Renal cortex interstitium (tissue), 15 donors: ENCODE data around the gene C6orf163. TPM values are rescaled to one million over a fixed set of nuclear protein-coding genes. Genes with fewer than 3 reads are reported as not detected.
"Not testable (repeated sequence)": the region's sequence is repeated elsewhere in the genome, so short reads cannot be mapped to it uniquely, and the experiment has no call there.

ENCODE experiments used
- DNase-seq, 11 donors: peaks; one replicate each; pipeline ENCODE4 v3.0.0-alpha.2; 2013; ENCODE audit warnings: low read depth in 9 of 11, low spot score in 4 of 11; ENCODE audit errors: extremely low read depth in 1 of 11
- long read RNA-seq, 16 experiments: transcript quantifications; one replicate each; lab custom pipeline, GENCODE V29; 2026
- polyA plus RNA-seq, 3 donors: library from polyadenylated mRNA; unstranded; fragments of 120-200 nt; gene quantifications; one replicate each; pipeline ENCODE4 v1.2.1, GENCODE V29; 2013; ENCODE audit not compliant: insufficient read length in 3 of 3

The C6orf163 gene
- 1 to 10 TPM; 2.7 to 7.5 (median 3.0) TPM for polyA plus RNA-seq
- long read RNA-seq, donor 1: 0 reads
- long read RNA-seq, donor 2: 0 reads
- long read RNA-seq, donor 3: 0 reads
- long read RNA-seq, donor 4: 0 reads
- long read RNA-seq, donor 5: 0 reads
- long read RNA-seq, donor 6, partial matches to known transcripts: 0 of 1 reads
- long read RNA-seq, donor 6, other reads (novel, unspliced or antisense): 0 of 1 reads
- long read RNA-seq, donor 7: 0 reads
- long read RNA-seq, donor 8: 0 reads
- long read RNA-seq, donor 9: 0 reads
- long read RNA-seq, donor 10: 0 reads
- long read RNA-seq, donor 11: 0 reads
- long read RNA-seq, donor 12: 0 reads
- long read RNA-seq, donor 13: 0 reads
- long read RNA-seq, donor 14: 0 reads
- long read RNA-seq, donor 15: 0 reads
- long read RNA-seq, donor 16, partial matches to known transcripts: 0 of 1 reads
- long read RNA-seq, donor 16, other reads (novel, unspliced or antisense): 0 of 1 reads

DNA sequence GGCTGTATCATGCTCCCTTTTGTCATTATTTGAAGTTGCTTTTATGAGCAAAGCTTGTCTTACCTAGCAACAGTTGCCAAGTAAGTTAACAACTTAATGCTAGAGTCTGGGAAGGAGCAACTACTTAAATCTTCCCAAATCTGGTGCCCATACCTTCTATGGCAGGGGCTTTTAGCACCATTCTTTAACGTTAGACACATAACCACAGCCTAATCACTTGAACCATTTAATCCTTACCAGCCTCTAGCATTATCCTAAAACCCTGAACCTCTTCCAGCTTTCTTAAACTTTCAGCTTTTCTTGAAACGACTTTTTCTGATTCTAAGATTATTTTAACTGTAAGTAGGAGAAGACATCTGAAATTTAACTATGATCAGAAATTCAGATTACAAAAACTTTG is at the start of gene C6orf163:
TSS of gene C6orf163 (plus strand) at position 83 of the 400 bp plus-strand sequence. CDS start at position 370, 287 bp downstream.
- no peak for DNase-seq

DNA sequence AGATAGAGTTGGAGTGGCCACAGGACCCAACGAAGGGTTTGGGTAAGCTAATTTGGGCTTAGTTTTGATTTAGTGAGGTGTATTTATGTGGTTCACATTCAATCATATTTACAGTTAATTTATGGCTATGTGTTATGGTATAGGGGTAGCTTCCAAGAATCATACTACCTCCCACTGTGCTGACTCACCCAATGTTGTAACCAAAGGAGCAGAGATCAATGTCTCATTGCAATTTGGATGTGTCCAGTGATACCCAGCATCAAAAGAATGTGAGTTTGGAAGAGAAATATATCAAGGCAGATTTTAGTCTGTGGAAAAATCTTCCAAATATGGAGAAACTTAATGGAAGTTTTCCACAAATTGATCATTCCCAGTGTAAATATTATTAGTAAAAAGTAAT is 47.5 kb upstream of the C6orf163 start:
- no peak for DNase-seq

DNA sequence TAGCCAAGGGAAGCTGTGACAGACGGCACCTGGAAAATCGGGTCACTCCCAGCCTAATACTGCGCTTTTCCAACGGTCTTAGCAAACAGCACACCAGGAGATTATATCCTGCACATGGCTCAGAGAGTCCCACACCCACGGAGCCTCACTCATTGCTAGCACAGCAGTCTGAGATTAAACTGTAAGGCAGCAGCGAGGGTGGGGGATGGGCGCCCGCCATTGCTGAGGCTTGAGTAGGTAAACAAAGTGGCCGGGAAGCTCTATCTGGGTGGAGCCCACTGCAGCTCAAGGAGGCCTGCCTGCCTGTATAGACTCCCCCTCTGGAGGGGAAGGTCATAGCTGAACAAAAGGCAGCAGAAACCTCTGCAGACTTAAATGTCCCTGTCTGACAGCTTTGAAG is 43.3 kb upstream of the C6orf163 start:
- not testable (repeated sequence) for DNase-seq

DNA sequence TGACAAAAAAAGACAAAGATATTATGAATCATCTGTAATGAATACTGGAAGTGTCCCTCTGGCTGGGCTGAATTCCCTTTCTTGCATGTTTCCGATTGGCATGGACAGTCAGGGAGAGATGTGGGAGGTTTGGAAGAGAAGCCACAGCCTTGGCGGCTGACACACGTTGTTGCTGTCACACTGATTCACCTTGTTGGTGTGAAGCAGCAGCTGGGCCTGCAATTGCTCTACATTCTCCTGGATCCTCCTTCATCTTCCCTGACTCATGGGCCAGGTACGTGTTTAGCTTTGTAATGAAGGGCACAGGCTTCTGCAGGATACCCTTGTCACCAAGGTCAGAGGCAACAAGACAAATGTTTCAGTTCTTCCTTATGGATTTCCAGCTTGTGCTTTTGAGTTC is 35.6 kb upstream of the C6orf163 start:
- no peak for DNase-seq

DNA sequence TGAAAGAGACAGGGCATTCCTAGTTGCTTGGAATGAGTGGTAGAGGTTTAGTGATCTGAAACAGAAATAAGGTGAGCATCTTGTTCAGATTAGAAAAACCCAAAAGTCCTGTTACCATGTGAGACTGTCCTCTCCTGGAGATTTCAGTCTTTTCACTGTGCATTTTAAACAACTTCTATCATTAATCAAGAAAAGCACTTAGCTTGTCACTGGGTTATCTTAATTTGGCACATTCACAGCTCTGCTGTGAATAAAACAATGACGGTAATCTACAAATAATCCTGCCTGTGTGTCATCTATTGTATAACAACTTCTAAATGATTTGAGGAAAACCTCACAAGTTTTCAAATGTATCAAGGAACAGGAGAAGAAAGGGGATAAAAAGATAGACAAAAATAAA is 31.8 kb upstream of the C6orf163 start:
- no peak for DNase-seq

DNA sequence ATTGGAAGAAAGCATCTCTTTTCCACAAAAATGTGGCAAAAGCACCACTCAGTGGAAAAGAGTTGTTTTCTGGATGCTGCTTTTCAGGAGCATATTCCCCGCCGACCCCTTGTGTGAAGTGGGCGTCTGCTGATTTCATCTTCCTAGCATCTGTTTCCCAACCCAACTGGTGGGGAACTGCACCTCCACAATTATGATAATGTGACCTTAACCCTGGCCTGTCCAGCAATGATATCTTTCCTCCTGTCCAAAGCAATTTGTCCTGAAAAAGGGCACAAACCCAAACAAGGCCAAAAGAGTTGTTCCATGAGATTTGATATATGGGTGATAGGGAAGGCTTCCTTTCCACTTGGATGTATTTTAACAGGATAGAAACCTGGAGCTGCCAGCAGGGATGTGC is 29.5 kb upstream of the C6orf163 start:
- no peak for DNase-seq

DNA sequence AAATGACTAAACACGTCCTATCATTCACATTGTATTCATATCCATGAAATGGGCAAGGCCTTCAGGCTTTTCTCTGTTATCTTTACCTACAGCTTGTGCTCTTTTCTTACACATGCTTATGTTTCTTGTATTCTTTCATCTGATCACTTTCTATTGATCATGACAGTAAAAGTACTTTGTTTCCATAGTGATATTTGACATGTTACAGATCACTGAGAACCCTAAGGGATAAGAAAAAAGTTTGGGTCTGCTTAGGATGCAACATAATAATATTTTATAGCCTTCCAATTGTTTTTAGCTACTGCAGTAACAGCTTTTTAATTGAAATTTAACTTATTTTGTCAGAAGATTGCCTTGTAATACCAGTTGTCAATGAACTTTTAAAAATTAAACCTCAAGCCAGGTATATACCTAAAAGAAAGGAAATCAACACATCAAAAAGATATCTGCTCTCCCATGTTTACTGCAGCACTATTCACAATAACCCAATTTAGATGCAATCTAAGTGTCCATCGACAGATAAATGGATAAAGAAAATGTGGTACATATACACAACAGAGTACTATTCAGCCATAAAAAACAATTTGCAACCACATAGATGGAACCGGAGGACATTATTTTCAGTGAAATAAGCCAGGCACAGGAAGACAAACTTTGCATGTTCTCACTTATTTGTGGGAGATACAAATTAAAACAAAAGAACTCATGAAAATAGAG is 25.2 kb upstream of the C6orf163 start:
- DNase-seq: no peak

DNA sequence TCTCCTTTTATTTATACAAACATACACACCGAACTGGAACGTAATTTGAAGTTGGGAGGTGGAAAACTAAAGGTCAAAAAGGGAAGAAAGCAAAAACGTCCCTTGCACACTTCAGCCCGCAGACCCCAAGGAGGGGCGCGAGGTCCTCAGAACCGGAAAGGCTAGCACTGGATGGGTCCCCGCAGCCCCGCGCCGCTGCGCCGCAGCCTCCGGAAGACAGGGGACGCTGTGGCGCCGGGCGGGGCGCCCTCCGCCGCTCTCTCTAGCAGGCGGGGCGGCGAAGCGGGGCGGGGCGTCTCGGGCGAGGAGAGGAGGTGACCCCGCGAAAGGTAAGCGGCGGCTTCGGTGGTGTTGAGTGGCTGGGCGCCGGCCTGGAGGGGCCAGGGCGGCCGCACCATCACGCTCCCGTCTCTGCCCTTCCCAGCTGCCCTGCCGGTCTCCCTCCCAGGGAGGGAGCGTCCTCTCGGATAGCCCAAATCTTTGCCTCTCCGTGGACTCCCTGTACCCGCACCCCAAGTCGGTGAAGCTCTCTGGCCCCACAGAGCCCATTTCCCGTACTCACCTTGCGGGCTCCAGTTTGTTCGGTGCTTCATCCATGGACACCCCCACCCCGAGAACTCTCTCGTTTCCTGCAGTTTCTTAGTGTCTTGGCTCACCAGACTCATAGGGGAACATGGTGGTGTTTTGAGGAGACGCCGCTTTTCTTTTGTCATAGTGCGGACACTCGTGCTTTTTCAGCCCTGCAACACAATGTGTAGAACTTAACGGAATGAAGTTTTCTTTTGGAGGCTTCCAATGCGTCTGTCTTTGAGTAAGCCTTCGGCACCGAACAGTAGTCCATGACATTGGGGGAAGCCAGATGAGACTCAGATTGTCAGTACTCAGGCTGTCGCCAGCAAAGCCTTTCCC is 22.1 kb upstream of the C6orf163 start, which contains the start of gene SMIM8:
TSS of gene SMIM8 (plus strand) at position 285 of the 909 bp plus-strand sequence. CDS start 14,444 bp downstream, outside the sequence.
- DNase-seq: peak; percentile 54 to 79 (median 70)

DNA sequence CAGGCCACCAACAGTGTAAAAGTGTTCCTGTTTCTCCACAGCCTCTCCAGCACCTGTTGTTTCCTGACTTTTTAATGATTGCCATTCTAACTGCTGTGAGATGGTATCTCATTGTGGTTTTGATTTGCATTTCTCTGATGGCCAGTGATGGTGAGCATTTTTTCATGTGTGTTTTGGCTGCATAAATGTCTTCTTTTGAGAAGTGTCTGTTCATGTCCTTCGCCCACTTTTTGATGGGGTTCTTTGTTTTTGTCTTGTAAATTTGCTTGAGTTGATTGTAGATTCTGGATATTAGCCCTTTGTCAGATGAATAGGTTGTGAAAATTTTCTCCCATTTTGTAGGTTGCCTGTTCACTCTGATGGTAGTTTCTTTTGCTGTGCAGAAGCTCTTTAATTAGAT is 20.7 kb upstream of the C6orf163 start:
- not testable (repeated sequence) for DNase-seq

DNA sequence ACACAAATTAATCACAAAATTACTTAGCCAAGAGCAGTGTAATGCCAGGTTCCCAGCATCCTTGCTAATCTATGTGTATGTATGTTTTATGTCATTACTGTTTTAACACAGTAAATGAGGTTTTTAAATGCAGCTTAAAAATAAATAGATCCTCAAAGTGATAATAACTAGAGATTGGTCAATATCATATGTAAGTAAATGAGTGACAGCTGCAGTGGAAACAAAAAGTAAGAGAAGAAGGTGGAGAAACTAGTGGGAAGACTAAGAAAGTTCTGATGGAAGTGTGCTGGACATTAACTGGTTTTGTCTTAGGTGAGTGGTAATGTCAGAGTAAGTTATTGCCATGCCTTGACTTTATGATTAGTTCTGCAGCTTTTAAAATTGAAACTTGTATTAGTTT is 13.7 kb upstream of the C6orf163 start:
- DNase-seq: no peak

DNA sequence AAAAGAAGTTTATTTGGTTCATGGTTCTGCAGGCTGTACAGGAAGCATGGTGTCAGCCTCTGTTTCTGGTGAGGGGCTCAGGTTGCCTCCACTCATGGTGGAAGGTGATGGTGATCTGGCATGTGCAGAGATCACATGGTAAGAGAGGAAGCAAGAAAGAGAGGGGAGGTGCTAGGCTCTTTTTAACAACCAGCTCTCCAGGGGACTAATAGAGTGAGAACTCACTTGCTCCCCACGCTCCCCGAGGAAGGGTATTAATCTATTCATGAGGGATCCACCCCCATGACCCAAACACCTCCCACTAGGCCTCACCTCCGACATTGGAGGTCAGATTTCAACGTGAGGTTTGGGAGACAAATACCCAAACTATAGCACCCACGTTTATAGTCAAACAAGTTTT is 11.6 kb upstream of the C6orf163 start:
- no peak for DNase-seq

DNA sequence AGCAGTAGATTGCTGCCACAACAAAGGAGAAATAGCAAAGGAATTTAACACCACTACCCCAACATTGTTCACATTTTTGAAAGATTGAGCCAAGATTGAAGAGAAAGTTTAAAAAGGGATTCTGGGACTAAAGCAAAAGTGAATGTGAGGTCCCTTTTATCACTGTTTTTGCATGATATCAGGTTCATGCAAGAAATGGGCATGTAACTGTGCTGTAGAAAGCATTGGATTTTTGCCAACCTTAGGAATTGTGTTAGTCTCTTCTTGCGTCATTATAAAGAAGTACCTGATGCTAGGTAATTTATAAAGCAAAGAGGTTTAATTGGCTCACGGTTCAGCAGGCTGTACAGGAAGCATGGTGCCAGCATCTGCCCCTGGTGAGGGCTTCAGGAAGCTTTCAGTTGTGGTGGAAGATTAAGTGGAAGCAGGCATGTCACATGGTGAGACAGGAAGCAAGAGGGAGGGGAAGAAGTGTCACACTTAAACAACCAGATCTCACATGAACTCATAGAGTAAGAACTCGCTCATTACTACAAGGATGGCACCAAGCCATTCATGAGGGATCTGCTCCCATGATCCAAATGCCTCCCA is 10.9 kb upstream of the C6orf163 start:
- no peak for DNase-seq

DNA sequence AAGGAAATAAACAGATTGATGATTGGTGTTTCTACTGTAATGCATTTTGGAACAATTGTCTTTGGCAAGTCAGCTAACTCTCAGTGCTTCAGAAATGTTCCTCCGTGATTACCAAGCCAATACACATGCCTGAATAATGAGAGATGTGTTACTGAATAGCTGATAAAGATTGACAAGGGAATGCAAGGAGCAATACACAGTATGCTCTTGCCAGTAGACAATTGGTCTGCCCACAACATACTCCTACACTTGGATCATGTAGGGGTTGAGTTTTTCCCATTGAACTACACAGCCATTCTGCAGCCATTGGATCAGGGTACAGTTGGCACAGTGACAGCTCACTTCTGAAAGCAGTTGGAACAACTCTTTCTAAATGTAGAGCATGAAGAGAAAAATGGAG is 9.9 kb upstream of the C6orf163 start:
- no peak for DNase-seq

DNA sequence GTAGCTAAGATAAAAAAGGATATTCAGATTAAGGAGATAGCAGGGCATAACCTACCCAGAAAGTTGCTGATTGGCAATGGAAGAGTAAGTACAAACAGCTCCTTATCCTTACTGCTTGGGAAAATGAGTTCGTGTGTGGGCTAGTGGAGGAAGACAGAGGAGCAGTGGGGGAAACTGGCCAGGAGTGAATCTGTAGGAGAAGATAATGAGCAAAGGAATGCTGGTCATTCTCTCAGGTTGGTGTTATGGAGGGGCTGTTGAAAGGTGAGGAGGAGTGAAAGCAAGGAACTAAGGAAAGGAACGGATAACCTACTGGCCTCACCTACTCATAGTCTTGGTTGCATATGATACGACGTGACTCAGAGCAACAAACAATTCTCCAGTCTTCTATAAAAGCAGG is 8.2 kb upstream of the C6orf163 start:
- DNase-seq: no peak

DNA sequence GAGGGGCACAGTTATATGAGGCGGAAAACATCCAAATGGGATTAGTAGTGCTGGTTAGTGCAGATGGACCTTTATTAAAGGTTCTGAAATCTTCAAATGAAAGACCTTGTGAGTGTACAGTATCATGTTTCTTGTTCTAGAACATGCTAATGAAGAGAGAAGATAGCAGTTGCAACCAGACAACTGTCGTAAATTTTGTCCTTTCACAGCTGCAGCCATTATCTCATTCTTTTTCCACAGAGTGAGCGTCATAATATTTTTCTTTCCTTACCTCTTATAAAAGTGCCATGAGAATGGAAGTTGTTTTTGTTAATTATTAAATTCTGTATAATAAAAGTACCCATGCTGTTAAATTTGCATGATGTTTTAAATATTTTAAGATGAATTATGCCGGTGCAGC is 4.4 kb upstream of the C6orf163 start:
- no peak for DNase-seq

DNA sequence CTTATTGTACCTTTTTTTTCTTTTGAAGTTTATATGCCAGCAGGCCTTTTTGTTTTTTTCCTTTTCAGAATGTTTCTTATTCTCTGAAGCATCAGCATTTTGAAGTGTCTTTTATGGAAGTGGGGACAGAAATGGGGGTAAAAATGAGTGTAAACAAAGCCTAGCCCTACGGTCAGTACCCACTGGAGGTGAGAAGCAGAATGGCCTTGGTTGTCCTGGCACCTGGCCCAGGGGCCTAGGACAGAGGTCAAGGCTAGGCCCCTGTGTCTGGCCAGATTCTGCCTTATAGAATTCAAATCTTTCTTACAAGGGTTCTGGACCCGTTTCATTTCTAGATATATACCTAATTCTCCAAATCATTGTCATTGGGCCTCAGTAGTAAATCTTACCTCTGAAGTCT is 3.5 kb upstream of the C6orf163 start:
- no peak for DNase-seq

DNA sequence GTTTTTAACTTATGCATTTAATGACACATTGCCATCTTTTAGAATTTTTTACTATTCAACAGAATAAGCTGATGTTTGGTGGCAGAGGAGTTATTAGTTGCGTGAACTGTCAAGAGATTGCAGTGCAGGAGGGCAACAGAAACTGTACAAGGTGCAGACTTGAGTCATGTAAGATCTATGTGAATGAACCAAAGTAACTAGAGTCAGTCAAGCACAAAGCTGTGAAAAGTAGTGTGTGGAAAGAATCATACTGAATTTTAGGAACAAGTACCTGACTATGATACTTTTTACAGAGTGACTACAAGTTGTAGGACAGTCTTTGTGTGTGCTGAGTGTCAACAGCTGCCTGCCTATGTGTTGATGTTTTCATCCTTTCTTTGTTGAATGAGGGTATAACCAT is 2.7 kb upstream of the C6orf163 start:
- no peak for DNase-seq

DNA sequence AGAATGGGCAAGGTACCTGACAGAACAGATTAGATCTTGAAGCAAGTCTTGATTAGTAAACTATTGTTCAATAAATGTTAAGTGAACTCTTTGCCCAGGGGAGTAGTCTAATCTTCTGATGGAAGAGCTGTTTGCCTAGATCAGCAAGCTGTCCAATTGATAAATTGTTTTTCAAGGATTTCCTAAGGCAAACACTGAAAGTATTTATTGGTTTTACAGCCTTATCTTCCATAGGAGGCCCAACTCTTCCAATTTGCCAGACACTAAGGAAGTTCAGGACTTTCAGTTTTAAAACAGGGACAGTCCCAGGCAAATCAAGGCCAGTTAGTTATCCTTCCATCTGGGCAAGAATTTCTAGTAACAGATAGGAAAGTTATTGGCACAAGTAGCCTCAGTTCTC is 1.8 kb upstream of the C6orf163 start:
- no peak for DNase-seq

DNA sequence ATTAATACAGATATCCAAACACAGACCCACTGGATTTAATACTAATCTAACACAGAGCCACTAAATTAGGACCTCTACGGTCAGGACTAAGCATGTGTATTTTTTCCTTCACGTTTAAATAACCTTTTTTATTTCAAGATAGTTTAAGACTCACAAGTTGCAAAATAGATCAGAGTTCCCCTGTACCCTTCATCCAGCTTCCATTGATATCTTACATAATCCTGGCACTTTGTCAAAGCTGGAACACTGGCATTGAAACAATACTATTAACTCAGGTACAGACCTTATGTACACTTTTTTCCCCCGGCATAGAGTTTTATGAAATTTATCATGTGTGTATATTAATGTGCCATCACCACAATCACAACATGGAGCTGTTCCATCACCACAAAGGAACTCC is 2.1 kb downstream of the C6orf163 start:
- no peak for DNase-seq
